ENCODE results near the gene BCLAF1.

DNA sequence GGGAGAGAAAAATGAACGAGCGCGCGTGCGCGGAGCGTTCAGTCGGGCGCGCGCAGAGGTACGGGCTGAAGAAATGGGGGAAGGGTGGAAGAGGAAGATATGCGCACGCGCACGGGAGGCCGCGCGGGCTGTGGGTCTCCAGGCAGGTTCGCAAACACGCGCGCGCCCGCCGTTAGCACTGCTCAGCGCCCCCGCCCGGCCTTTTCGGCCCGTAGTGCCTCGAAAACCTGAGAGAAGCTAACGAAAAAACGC lies 393 bp downstream of the BCLAF1 start:
- TF ChIP-seq, protein P1, sequence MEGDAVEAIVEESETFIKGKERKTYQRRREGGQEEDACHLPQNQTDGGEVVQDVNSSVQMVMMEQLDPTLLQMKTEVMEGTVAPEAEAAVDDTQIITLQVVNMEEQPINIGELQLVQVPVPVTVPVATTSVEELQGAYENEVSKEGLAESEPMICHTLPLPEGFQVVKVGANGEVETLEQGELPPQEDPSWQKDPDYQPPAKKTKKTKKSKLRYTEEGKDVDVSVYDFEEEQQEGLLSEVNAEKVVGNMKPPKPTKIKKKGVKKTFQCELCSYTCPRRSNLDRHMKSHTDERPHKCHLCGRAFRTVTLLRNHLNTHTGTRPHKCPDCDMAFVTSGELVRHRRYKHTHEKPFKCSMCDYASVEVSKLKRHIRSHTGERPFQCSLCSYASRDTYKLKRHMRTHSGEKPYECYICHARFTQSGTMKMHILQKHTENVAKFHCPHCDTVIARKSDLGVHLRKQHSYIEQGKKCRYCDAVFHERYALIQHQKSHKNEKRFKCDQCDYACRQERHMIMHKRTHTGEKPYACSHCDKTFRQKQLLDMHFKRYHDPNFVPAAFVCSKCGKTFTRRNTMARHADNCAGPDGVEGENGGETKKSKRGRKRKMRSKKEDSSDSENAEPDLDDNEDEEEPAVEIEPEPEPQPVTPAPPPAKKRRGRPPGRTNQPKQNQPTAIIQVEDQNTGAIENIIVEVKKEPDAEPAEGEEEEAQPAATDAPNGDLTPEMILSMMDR (IDR thresholded peaks at IDR 0.05): peak in 4 of 7 experiments; percentile 8 to 46 (median 14)
- TF ChIP-seq POLR2A (IDR thresholded peaks at IDR 0.05): no peak

All from body of pancreas (tissue), 4 donors.